ENCODE data around the gene STXBP1. TPM values are rescaled to one million over a fixed set of nuclear protein-coding genes. Genes with fewer than 3 reads are reported as not detected.

Gene STXBP1
- total RNA-seq, 4 donors from 2014 or later, result 96.3 to 142 (median 105) TPM

DNA sequence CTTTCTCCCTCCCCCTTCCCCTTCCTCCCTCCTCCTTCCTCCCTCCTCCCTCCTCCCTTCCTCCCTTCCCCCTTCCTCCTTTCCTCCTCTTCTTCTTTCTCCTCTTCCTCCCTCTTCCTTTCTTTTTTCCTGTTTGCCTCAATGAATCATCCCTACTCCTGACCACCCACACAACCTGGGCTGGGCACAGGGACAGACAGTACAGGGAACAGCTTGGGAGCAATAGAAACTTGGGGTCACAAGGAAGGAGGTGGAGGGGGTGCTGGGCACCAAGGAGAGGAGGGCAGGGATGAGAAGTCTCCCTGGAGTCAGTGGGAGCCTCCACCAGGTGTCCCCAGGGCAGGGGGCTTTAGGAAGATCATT, 108.8 kb downstream of the STXBP1 start:
- TF ChIP-seq, protein P1, sequence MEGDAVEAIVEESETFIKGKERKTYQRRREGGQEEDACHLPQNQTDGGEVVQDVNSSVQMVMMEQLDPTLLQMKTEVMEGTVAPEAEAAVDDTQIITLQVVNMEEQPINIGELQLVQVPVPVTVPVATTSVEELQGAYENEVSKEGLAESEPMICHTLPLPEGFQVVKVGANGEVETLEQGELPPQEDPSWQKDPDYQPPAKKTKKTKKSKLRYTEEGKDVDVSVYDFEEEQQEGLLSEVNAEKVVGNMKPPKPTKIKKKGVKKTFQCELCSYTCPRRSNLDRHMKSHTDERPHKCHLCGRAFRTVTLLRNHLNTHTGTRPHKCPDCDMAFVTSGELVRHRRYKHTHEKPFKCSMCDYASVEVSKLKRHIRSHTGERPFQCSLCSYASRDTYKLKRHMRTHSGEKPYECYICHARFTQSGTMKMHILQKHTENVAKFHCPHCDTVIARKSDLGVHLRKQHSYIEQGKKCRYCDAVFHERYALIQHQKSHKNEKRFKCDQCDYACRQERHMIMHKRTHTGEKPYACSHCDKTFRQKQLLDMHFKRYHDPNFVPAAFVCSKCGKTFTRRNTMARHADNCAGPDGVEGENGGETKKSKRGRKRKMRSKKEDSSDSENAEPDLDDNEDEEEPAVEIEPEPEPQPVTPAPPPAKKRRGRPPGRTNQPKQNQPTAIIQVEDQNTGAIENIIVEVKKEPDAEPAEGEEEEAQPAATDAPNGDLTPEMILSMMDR (IDR thresholded peaks at IDR 0.05), result no peak
- no peak for TF ChIP-seq POLR2A (IDR thresholded peaks at IDR 0.05)
- TF ChIP-seq EP300 (IDR thresholded peaks at IDR 0.05), result no peak
- H3K27me3 ChIP-seq, result peaks cover 0 to 9% of the 10 kb centered on the region in 2 donors
- peaks cover 0 to 18% (median 5%) of the 10 kb centered on the region in 4 donors for H3K4me1 ChIP-seq
- no peak for DNase-seq (ENCODE audit: low spot score in 2 of 2)
- H3K36me3 ChIP-seq, result no peaks in the 10 kb centered on the region
- no peaks in the 10 kb centered on the region for H3K9me3 ChIP-seq
- no peak overlapping the region for H3K27ac ChIP-seq
- H3K4me3 ChIP-seq, result no peak overlapping the region

DNA sequence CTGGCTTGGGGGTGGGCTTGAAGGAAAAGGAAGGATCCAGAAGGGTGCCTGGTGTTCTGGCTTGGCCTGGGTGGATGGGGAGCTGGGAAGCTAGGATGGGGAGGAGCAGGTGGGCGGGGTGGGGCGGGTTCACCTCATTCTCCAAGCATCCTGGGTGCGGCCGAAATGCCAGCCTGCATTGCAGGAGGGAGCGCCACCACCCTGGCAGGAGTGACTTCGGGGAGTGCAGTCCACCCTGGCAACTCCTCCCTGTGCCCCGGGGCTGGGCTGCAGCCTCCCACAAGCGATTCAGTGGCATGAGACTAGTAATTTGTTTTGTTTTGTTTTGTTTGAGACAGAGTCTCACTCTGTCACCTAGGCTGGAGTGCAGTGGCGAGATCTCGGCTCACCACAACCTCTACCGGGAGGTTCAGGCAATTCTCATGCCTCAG, 109.3 kb downstream of the STXBP1 start:
- WGBS, 2 donors, result 51 to 61% methylated on average over 10 to 11 of the region's 11 CpGs
- no peak for DNase-seq (ENCODE audit: low spot score in 2 of 2)
- Histone ChIP-seq H3K27ac (no peak overlapping the region), H3K36me3 (no peaks in the 10 kb centered on the region), H3K27me3 (peaks cover 0 to 9% of the 10 kb centered on the region in 2 donors), H3K4me3 (no peak overlapping the region), H3K4me1 (peaks cover 0 to 12% (median under 1%) of the 10 kb centered on the region in 4 donors), H3K9me3 (no peaks in the 10 kb centered on the region)
- TF ChIP-seq, protein P1 (IDR thresholded peaks at IDR 0.05), result no peak
- TF ChIP-seq POLR2A (IDR thresholded peaks at IDR 0.05) (no peak), EP300 (IDR thresholded peaks at IDR 0.05) (no peak)

DNA sequence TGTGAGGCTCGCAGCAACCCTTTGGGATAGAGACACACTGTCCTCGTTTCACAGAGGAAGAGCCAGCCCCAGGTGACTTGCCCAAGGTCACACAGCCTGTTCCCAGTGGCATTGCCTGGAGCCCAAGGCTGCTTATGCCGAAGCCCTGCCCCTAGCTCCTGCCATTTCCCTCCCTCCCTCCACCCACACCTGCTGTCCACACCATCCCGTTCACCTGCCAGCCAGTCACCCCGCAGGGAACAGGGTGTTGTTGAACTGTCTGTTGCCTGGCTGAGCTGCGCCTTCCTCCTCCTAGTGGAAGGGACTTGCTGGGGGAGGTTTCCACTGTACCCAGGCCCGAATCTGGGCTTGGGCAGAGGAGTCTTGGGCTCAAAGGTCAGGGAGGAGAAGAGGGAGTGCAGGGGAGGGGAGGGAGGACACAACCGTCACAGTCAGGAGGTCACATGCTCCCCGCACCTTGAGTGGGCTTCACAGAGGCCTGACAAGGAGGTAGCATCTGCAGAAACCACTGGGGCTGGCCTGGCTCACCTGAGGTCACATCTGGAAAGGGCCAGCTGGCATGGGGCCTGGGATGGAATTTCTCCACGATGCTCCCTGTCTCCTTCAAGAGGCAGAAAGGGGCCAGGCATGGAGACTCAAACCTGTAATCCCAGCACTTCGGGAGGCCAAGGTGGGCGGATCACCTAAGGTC, 110.1 kb downstream of the STXBP1 start:
- Histone ChIP-seq H3K27ac (no peak overlapping the region), H3K36me3 (no peaks in the 10 kb centered on the region), H3K9me3 (no peaks in the 10 kb centered on the region), H3K27me3 (peaks cover 0 to 9% of the 10 kb centered on the region in 2 donors), H3K4me1 (peaks cover 0 to 11% (median 0%) of the 10 kb centered on the region in 4 donors), H3K4me3 (no peak overlapping the region)
- DNase-seq (ENCODE audit: low spot score in 2 of 2), result no peak
- WGBS, 2 donors, result 73 to 79% methylated on average over 12 of the region's 12 CpGs
- TF ChIP-seq EP300 (IDR thresholded peaks at IDR 0.05) (no peak), POLR2A (IDR thresholded peaks at IDR 0.05) (no peak)

DNA sequence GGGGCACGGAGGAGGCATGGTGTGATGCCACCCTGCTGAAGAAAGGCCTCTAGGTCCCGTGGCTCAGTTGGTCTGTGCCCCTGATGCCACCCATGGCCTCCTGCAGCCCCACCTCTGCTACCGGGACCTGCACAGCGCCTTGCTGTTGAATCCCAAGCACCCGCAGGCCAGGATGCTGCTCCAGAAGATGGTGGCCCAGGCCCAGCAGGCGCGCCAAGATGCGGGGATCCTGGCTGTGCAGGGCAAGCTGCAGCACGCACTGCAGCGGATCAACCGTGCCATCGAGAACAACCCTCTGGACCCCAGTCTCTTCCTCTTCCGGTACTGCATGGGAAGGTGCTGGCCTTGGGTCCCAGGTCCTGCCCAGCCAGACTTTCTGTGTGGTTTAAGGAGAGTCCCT, 110.9 kb downstream of the STXBP1 start:
- H3K27ac ChIP-seq, result no peak overlapping the region
- H3K4me1 ChIP-seq, result peaks cover 0 to 11% (median 0%) of the 10 kb centered on the region in 4 donors
- H3K27me3 ChIP-seq, result peaks cover 0 to 9% of the 10 kb centered on the region in 2 donors
- no peaks in the 10 kb centered on the region for H3K9me3 ChIP-seq
- H3K4me3 ChIP-seq, result no peak overlapping the region
- no peak for DNase-seq (ENCODE audit: low spot score in 2 of 2)
- TF ChIP-seq EP300 (IDR thresholded peaks at IDR 0.05) (no peak), POLR2A (IDR thresholded peaks at IDR 0.05) (no peak)
- TF ChIP-seq, protein P1 (IDR thresholded peaks at IDR 0.05), result no peak
- 92 to 95% methylated on average over 6 to 13 of the region's 13 CpGs for WGBS, 2 donors
- no peaks in the 10 kb centered on the region for H3K36me3 ChIP-seq

DNA sequence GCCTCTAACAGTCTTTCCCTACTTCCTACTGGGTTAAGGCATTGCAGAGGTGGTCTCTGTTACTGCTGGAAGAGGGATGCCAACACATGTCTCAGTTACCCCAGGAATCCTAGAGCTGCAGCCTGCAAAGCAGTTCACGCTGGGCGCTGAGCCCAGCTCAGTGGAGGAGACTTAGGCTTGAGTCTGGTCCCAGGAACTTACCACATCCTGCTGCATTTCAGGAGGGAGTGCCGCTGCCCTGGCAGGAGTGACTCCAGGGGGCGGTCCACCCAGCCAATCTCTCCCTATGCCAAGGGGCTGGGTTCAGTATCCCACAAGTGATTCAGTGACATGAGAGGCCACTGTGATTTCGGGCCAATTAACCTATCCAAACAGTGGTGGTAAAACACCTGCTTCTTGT, 111.4 kb downstream of the STXBP1 start:
- Histone ChIP-seq H3K4me3 (no peak overlapping the region), H3K27ac (no peak overlapping the region), H3K27me3 (peaks cover 0 to 9% of the 10 kb centered on the region in 2 donors), H3K9me3 (no peaks in the 10 kb centered on the region), H3K4me1 (peaks cover 0 to 11% (median 0%) of the 10 kb centered on the region in 4 donors), H3K36me3 (no peaks in the 10 kb centered on the region)
- WGBS, 2 donors, result 80 to 84% methylated on average over 5 of the region's 5 CpGs
- DNase-seq (ENCODE audit: low spot score in 2 of 2), result no peak
- TF ChIP-seq, protein P1 (IDR thresholded peaks at IDR 0.05), result no peak
- TF ChIP-seq POLR2A (IDR thresholded peaks at IDR 0.05) (no peak), EP300 (IDR thresholded peaks at IDR 0.05) (no peak)

Measured in tibial nerve (tissue), 4 donors.